Frontal cortex (tissue), 4 donors: ENCODE data around the gene PCDHGB2. TPM values are rescaled to one million over a fixed set of nuclear protein-coding genes. Genes with fewer than 3 reads are reported as not detected.
"Not testable (repeated sequence)": the region's sequence is repeated elsewhere in the genome, so short reads cannot be mapped to it uniquely, and the experiment has no call there.

Source experiments
- DNase-seq, 2 donors: peaks; one replicate each; pipeline ENCODE4 v3.0.0; 2012; ENCODE audit warnings: low spot score in 2 of 2
- FAIRE-seq: peaks from 2 replicates; lab custom pipeline; 2012; peaks lifted over from hg19 to GRCh38; lab: Jason Lieb, UNC
- total RNA-seq: library from RNA; depleted of rRNA; stranded (reverse); fragments of >200 nt; gene quantifications from one replicate; pipeline ENCODE4 v1.2.3, GENCODE V29; 2014
- donor health status: control.
- donor health status: control.
- donor health status: control.

Gene PCDHGB2
- total RNA-seq, 1 donor from 2014 or later: 6.1 TPM

DNA sequence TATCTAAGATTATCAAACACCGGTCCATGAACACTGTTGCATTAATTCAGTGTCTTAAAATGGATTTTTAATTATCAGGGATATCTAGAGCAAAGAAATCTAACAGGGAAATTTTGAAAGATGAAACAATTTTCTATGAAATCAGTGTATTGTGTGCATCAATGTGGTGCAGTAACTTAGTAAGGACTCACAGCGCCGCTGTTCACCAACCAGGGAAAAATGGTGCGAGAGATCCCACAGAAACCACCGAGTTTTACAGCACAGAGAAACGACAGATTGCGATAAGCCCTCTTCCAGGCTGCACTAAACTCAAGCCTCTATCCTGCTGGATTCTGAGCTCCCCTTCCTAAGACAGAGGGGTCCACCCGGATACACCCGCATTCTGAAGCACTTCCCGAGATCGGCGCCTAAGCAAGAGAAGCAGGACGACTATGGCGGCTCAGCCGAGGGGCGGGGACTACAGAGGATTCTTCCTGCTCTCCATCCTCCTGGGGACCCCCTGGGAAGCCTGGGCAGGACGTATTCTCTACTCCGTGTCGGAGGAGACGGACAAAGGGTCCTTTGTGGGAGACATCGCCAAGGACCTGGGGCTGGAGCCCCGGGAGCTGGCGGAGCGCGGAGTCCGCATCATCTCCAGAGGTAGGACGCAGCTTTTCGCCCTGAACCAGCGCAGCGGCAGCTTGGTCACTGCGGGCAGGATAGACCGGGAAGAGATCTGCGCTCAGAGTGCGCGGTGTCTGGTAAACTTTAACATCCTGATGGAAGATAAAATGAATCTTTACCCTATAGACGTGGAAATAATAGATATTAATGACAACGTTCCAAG is 22.9 kb downstream of the PCDHGB2 start, which contains the start of gene PCDHGA7:
TSS of gene PCDHGA7 (plus strand) at position 274 of the 826 bp plus-strand sequence. CDS start at position 432, 158 bp downstream.
- FAIRE-seq: no peak
- no peak for DNase-seq

- DNase-seq (no peak), FAIRE-seq (no peak)
Observed at GRCh38 chr5:141383345-141383744, 23.6 kb downstream of the PCDHGB2 start.

- DNase-seq (no peak), FAIRE-seq (no peak)
Observed at GRCh38 chr5:141384471-141385267, 24.9 kb downstream of the PCDHGB2 start.

DNA sequence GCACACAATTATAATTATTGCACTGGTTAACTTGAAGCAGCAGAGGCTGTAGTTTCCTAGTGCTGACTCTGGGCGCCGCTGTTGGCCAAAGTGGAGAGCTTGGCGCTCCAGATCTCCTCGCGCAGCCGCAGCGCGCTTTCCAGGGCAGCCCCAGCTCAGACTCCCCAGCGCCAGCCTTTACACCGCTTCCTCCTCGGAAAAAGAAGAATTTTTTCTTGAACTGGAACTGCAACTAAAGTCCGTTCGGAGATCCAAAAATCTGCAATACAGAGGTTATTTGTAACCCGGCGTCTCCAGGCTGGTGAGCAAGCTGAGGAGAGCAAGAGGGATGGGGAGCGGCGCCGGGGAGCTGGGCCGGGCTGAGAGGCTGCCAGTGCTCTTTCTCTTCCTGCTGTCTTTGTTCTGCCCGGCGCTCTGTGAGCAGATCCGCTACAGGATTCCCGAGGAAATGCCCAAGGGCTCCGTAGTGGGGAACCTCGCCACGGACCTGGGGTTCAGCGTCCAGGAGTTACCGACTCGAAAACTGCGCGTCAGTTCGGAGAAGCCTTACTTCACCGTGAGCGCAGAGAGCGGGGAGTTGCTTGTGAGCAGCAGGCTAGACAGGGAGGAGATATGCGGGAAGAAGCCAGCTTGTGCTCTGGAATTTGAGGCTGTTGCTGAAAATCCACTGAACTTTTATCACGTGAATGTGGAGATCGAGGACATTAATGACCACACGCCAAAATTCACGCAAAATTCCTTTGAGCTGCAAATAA is 27.9 kb downstream of the PCDHGB2 start, which contains the start of gene PCDHGB4:
TSS of gene PCDHGB4 (plus strand) at position 142 of the 755 bp plus-strand sequence. CDS start at position 329, 187 bp downstream.
- DNase-seq, FAIRE-seq: not testable (repeated sequence)

- FAIRE-seq: no peak
Observed at GRCh38 chr5:141388661-141389060, 28.9 kb downstream of the PCDHGB2 start.

DNA sequence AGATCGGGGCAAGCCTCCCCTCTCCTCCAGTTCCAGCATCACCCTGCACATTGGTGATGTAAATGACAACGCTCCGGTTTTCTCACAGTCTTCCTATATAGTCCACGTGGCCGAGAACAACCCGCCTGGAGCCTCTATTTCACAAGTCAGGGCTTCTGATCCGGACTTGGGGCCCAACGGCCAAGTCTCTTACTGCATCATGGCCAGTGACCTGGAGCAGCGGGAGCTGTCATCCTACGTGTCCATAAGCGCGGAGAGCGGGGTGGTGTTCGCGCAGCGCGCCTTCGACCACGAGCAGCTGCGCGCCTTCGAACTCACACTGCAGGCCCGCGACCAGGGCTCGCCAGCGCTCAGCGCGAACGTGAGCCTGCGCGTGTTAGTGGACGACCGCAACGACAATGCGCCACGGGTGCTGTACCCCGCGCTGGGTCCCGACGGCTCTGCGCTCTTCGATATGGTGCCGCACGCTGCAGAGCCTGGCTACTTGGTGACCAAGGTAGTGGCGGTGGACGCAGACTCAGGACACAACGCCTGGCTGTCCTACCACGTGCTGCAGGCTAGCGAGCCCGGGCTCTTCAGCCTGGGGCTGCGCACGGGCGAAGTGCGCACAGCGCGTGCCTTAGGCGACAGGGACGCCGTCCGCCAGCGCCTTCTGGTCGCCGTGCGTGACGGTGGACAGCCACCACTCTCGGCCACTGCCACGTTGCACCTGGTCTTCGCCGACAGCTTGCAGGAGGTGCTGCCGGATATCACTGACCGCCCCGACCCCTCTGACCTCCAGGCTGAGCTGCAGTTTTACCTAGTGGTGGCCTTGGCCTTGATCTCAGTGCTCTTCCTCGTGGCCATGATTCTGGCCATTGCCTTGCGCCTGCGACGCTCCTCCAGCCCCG is 29.6 kb downstream of the PCDHGB2 start:
- no peak for FAIRE-seq

More at GRCh38 chr5:141388661-141389060, 28.9 kb downstream of the PCDHGB2 start:
- no peak for DNase-seq

GRCh38 chr5:141392429-141393198 is 32.8 kb downstream of the PCDHGB2 start, which contains the start of gene PCDHGA8:
TSS of gene PCDHGA8 (plus strand) at chr5:141392633. CDS start at chr5:141392814, 181 bp downstream.
- DNase-seq (no peak), FAIRE-seq (no peak)

More for the DNA sequence above, 29.6 kb downstream of the PCDHGB2 start:
- no peak for DNase-seq

DNA sequence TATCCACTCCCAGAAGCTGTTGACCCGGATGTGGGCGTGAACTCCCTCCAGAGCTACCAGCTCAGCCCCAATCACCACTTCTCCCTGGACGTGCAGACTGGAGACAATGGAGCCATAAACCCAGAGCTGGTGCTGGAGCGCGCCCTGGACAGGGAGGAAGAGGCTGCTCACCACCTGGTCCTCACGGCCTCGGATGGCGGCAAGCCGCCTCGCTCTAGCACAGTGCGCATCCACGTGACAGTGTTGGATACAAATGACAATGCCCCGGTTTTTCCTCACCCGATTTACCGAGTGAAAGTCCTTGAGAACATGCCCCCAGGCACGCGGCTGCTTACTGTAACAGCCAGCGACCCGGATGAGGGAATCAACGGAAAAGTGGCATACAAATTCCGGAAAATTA is 33.5 kb downstream of the PCDHGB2 start:
- no peak for DNase-seq
- no peak for FAIRE-seq

- not testable (repeated sequence) for FAIRE-seq, DNase-seq
Observed at GRCh38 chr5:141394401-141395187, 34.8 kb downstream of the PCDHGB2 start.

DNA sequence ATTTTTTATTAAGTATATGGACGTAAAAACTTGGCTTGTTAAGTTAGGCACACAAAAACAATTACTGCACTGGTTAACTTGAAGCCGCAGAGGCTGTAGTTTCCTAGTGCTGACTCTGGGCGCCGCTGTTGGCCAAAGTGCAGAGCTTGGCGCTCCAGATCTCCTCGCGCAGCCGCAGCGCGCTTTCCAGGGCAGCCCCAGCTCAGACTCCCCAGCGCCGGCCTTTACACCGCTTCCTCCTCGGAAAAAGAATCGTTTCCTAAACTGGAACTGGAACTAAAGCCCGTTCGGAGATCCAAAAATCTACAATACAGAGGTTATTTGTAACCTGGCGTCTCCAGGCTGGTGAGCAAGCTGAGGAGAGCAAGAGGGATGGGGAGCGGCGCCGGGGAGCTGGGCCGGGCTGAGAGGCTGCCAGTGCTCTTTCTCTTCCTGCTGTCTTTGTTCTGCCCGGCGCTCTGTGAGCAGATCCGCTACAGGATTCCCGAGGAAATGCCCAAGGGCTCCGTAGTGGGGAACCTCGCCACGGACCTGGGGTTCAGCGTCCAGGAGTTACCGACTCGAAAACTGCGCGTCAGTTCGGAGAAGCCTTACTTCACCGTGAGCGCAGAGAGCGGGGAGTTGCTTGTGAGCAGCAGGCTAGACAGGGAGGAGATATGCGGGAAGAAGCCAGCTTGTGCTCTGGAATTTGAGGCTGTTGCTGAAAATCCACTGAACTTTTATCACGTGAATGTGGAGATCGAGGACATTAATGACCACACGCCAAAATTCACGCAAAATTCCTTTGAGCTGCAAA is 38.2 kb downstream of the PCDHGB2 start, which contains the start of gene PCDHGB5:
TSS of gene PCDHGB5 (plus strand) at position 192 of the 796 bp plus-strand sequence. CDS start at position 373, 181 bp downstream.
- DNase-seq, FAIRE-seq: not testable (repeated sequence)

DNA sequence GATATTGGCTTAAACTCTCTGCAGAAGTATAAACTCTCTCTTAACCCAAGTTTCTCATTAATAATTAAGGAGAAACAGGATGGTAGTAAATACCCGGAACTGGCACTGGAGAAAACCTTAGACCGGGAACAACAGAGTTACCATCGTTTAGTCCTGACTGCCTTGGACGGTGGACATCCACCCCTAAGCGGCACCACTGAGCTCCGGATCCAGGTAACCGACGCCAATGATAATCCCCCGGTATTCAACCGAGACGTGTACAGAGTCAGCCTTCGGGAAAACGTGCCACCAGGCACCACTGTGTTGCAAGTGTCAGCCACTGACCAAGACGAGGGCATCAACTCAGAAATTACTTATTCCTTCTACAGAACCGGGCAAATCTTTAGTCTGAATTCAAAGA is 38.8 kb downstream of the PCDHGB2 start:
- DNase-seq (no peak), FAIRE-seq (no peak)

GRCh38 chr5:141399555-141400258 is 39.9 kb downstream of the PCDHGB2 start:
- DNase-seq: no peak
- FAIRE-seq: no peak

GRCh38 chr5:141402553-141403243 is 42.9 kb downstream of the PCDHGB2 start, which contains the start of gene PCDHGA9:
TSS of gene PCDHGA9 (plus strand) at chr5:141402778. CDS start at chr5:141402953, 175 bp downstream.
- no peak for FAIRE-seq
- no peak for DNase-seq

- DNase-seq (no peak), FAIRE-seq (no peak)
Observed at GRCh38 chr5:141403387-141403786, 43.6 kb downstream of the PCDHGB2 start.
